MM.1S (cell line): Measurements from ENCODE around the gene MID1.

Source experiments
- DNase-seq: peaks from one replicate; pipeline ENCODE4 v3.0.0-alpha.2; 2015
- H2AFZ ChIP-seq: fragments of 300-600 bp; sonication (generic); 2 replicates; pipeline ENCODE4 v1.6.0; 2016; ENCODE audit warnings: antibody characterized with exemption, low read length
- H3F3A ChIP-seq: fragments of 300-600 bp; sonication (generic); 2 replicates; pipeline ENCODE4 v1.6.1; 2016; ENCODE audit warnings: mild to moderate bottlenecking, antibody characterized with exemption, low read length, moderate library complexity, mixed read lengths; ENCODE audit not compliant: insufficient read depth
- H3K27ac ChIP-seq: fragments of 300-600 bp; sonication (generic); 2 replicates; pipeline ENCODE4 v1.5.1; 2016; ENCODE audit warnings: mild to moderate bottlenecking, low read length
- H3K27me3 ChIP-seq: fragments of 300-600 bp; sonication (generic); replicated peaks from 2 replicates; pipeline ENCODE4 v1.6.0; 2016; ENCODE audit warnings: low read length; ENCODE audit not compliant: insufficient read depth
- H3K36me3 ChIP-seq: fragments of 300-600 bp; sonication (generic); replicated peaks from 2 replicates; pipeline ENCODE4 v1.6.1; 2016; ENCODE audit warnings: mild to moderate bottlenecking, low read length, mixed read lengths; ENCODE audit not compliant: insufficient read depth
- H3K4me1 ChIP-seq: fragments of 300-600 bp; sonication (generic); 2 replicates; pipeline ENCODE4 v1.6.1; 2016; ENCODE audit warnings: low read length, mixed read lengths
- H3K4me2 ChIP-seq: fragments of 300-600 bp; sonication (generic); 2 replicates; pipeline ENCODE4 v1.6.0; 2016; ENCODE audit warnings: low read depth, low read length
- H3K4me3 ChIP-seq: fragments of 300-600 bp; sonication (generic); 2 replicates; pipeline ENCODE4 v1.5.1; 2016; ENCODE audit warnings: low read length, mixed read lengths
- H3K79me2 ChIP-seq: fragments of 300-600 bp; sonication (generic); 2 replicates; pipeline ENCODE4 v1.6.1; 2016; ENCODE audit warnings: mixed run types, low read length, mixed read lengths
- H3K9ac ChIP-seq: fragments of 300-600 bp; sonication (generic); 2 replicates; pipeline ENCODE4 v1.6.1; 2016; ENCODE audit warnings: low read length, mixed read lengths
- H3K9me2 ChIP-seq: fragments of 300-600 bp; sonication (generic); replicated peaks from 2 replicates; pipeline ENCODE4 v1.6.1; 2016; ENCODE audit warnings: mild to moderate bottlenecking, low read length, mixed read lengths; ENCODE audit not compliant: insufficient read depth
- H3K9me3 ChIP-seq: fragments of 300-600 bp; sonication (generic); replicated peaks from 2 replicates; pipeline ENCODE4 v1.6.1; 2016; ENCODE audit warnings: mild to moderate bottlenecking, low read length, mixed read lengths; ENCODE audit not compliant: insufficient read depth
- H4K20me1 ChIP-seq: fragments of 300-600 bp; sonication (generic); 2 replicates; pipeline ENCODE4 v1.6.1; 2016; ENCODE audit warnings: mild to moderate bottlenecking, low read length, moderate library complexity, mixed read lengths; ENCODE audit not compliant: insufficient read depth
- EZH2 ChIP-seq: fragments of 300-600 bp; sonication (generic); optimal IDR thresholded peaks from 2 replicates; pipeline ENCODE3; 2017; ENCODE audit warnings: low read depth, mild to moderate bottlenecking, antibody characterized with exemption, low read length, mixed read lengths
- EZH2phosphoT487 ChIP-seq: fragments of 300-600 bp; sonication (generic); IDR thresholded peaks from 2 replicates; pipeline ENCODE4 v1.6.1; 2018; ENCODE audit warnings: antibody characterized with exemption, low read length
- TF ChIP-seq, protein P1 (sequence below): fragments of 300-600 bp; sonication (generic); IDR thresholded peaks from 2 replicates; pipeline ENCODE4 v1.5.1; 2016; ENCODE audit warnings: antibody characterized with exemption, low read length, mixed read lengths

The MID1 gene

DNA sequence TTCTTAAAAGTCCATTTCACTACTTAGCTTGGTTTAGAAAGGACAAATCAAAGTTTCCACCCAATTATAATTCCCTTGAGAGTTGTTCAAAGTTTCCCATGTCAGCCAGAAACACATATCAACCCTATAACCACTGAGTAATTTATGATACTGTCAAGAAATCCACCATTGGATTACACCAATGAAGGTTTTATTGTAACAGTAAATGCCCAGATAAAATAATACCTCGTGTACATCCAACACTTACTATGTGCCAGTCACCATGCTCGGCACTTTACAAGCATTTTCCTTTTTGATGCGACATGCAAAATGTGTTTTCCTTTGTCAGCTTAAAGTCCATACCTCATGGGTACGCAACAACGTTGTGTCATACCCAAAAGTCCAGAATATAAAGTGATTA is 64.0 kb downstream of the MID1 start:
- no peak overlapping the region for H2AFZ ChIP-seq
- no peaks in the 10 kb centered on the region for H3K79me2 ChIP-seq
- no peaks in the 10 kb centered on the region for H3F3A ChIP-seq
- H3K4me2 ChIP-seq, result no peak overlapping the region
- TF ChIP-seq EZH2 (no peak), EZH2phosphoT487 (no peak)
- TF ChIP-seq, protein P1, sequence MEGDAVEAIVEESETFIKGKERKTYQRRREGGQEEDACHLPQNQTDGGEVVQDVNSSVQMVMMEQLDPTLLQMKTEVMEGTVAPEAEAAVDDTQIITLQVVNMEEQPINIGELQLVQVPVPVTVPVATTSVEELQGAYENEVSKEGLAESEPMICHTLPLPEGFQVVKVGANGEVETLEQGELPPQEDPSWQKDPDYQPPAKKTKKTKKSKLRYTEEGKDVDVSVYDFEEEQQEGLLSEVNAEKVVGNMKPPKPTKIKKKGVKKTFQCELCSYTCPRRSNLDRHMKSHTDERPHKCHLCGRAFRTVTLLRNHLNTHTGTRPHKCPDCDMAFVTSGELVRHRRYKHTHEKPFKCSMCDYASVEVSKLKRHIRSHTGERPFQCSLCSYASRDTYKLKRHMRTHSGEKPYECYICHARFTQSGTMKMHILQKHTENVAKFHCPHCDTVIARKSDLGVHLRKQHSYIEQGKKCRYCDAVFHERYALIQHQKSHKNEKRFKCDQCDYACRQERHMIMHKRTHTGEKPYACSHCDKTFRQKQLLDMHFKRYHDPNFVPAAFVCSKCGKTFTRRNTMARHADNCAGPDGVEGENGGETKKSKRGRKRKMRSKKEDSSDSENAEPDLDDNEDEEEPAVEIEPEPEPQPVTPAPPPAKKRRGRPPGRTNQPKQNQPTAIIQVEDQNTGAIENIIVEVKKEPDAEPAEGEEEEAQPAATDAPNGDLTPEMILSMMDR, result no peak
- no peak overlapping the region for H3K27ac ChIP-seq
- no peaks in the 10 kb centered on the region for H4K20me1 ChIP-seq
- H3K4me3 ChIP-seq, result no peak overlapping the region
- no peaks in the 10 kb centered on the region for H3K36me3 ChIP-seq
- no peaks in the 10 kb centered on the region for H3K9me3 ChIP-seq
- H3K9me2 ChIP-seq, result no peaks in the 10 kb centered on the region
- no peaks in the 10 kb centered on the region for H3K4me1 ChIP-seq
- no peak overlapping the region for H3K9ac ChIP-seq
- no peaks in the 10 kb centered on the region for H3K27me3 ChIP-seq
- DNase-seq, result no peak

GRCh38 chrX:10555846-10556245 is 64.5 kb downstream of the MID1 start:
- Histone ChIP-seq H3K79me2 (no peaks in the 10 kb centered on the region), H3K4me3 (no peak overlapping the region), H3K36me3 (no peaks in the 10 kb centered on the region), H3K4me2 (no peak overlapping the region), H3F3A (no peaks in the 10 kb centered on the region), H3K4me1 (no peaks in the 10 kb centered on the region), H2AFZ (no peak overlapping the region), H3K27ac (no peak overlapping the region), H3K9me3 (no peaks in the 10 kb centered on the region), H4K20me1 (no peaks in the 10 kb centered on the region), H3K27me3 (no peaks in the 10 kb centered on the region), H3K9ac (no peak overlapping the region), H3K9me2 (no peaks in the 10 kb centered on the region)
- TF ChIP-seq EZH2, result no peak
- no peak for DNase-seq

GRCh38 chrX:10554612-10555270 is 65.6 kb downstream of the MID1 start:
- Histone ChIP-seq H3K9ac (no peak overlapping the region), H2AFZ (no peak overlapping the region), H3K4me2 (no peak overlapping the region), H3K4me1 (no peaks in the 10 kb centered on the region), H3K27me3 (no peaks in the 10 kb centered on the region), H3K27ac (no peak overlapping the region), H3K4me3 (no peak overlapping the region), H4K20me1 (no peaks in the 10 kb centered on the region), H3K9me3 (no peaks in the 10 kb centered on the region), H3K9me2 (no peaks in the 10 kb centered on the region), H3K79me2 (no peaks in the 10 kb centered on the region), H3K36me3 (no peaks in the 10 kb centered on the region), H3F3A (no peaks in the 10 kb centered on the region)
- TF ChIP-seq EZH2 (no peak), EZH2phosphoT487 (no peak)
- TF ChIP-seq, protein P1, result no peak
- no peak for DNase-seq

DNA sequence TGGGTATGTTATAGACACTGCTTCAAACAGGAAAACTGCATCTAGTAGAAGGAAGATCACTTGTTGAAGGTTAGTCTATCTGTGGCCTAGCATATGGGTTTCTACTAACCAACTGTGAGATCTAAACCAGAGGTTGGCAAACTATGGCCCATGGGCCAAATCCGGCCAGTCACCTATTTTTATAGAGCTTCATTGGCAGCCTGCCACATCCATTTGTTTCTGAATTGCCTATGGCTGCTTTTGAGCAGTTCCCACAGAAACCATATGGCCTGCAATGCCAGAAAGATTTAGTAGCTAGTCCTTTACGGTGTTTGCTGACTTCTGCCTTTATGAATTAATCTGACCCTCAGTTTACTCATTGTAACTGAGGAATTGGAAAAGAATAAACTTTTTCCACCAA is 71.1 kb downstream of the MID1 start:
- Histone ChIP-seq H3K27me3 (no peaks in the 10 kb centered on the region), H3F3A (no peaks in the 10 kb centered on the region), H3K9ac (no peak overlapping the region), H3K27ac (no peak overlapping the region), H3K4me3 (no peak overlapping the region), H3K9me3 (no peaks in the 10 kb centered on the region), H2AFZ (no peak overlapping the region), H3K79me2 (no peaks in the 10 kb centered on the region), H4K20me1 (no peaks in the 10 kb centered on the region), H3K9me2 (no peaks in the 10 kb centered on the region), H3K36me3 (no peaks in the 10 kb centered on the region), H3K4me1 (no peaks in the 10 kb centered on the region), H3K4me2 (no peak overlapping the region)
- TF ChIP-seq EZH2phosphoT487, result no peak
- TF ChIP-seq, protein P1, result no peak
- TF ChIP-seq EZH2, result no peak
- no peak for DNase-seq
